GM19238 (cell line): ENCODE data around the gene NLRP9.

Experiments
- DNase-seq: peaks from one replicate; pipeline ENCODE4 v3.0.0; 2011; ENCODE audit warnings: low spot score; ENCODE audit not compliant: insufficient read length

NLRP9 gene

GRCh38 chr19:55674841-55675660, 63.2 kb downstream of the NLRP9 start, which contains the start of gene EPN1:
TSS of gene EPN1 (plus strand) at chr19:55675226. CDS start at chr19:55678628, 3,402 bp downstream.
- peak; percentile 99 for DNase-seq

DNA sequence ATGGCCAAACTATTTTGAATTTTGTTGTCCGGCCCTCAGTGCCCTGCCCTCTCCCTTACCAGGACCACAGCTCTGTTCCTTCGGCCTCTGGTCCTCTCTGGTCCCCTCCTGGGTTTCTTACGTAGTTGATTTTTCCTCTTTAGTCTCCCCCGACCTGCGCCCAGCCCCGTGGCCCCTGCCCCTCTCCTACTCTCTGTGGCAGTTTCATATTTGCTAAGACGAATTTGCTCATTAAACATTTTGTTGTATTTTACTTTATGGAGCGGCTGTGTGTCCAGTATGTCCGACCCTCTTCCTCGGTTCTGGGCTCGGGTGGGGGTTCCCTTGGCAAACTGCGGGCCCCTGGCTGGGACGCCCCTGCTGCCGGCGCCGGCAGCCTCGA, 63.8 kb downstream of the NLRP9 start:
- no peak for DNase-seq

DNA sequence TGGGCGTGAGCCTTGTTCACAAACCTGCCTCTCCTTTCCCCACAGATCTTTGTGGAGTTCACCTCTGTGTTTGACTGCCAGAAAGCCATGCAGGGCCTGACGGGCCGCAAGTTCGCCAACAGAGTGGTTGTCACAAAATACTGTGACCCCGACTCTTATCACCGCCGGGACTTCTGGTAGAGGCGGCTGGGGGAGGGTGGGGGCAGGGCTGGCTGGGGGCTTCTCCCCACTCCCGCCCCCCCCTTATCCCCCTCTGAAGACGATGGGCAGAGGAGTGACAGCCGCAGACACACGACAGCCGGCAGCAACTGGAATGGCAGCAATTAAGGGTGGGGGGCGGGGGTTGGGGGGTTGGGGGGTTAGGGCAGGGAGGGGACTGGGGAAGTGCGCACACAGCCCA, 64.3 kb downstream of the NLRP9 start:
- no peak for DNase-seq

GRCh38 chr19:55673465-55673864, 64.7 kb downstream of the NLRP9 start:
- no peak for DNase-seq

DNA sequence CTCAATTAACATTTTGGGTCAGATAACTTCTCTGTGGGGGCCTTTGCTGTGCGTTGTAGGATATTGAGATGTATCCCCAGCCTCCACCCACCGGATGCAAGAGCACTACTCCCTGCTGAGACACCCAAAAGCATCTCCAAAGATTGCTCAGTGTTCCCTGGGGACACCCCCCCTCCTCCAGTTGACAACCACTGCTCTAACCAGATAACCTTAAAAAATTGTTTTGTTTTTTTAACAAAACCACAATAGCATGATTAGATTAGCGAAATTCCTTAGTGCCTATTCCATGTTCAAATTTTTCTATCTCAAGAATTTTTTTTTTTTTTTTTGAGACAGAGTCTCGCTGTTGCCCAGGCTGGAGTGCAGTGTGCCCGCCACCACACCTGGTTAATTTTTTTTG, 65.8 kb downstream of the NLRP9 start:
- DNase-seq = no peak

- no peak for DNase-seq
These were observed 67.2 kb downstream of the NLRP9 start for GRCh38 chr19:55671054-55671378.

DNA sequence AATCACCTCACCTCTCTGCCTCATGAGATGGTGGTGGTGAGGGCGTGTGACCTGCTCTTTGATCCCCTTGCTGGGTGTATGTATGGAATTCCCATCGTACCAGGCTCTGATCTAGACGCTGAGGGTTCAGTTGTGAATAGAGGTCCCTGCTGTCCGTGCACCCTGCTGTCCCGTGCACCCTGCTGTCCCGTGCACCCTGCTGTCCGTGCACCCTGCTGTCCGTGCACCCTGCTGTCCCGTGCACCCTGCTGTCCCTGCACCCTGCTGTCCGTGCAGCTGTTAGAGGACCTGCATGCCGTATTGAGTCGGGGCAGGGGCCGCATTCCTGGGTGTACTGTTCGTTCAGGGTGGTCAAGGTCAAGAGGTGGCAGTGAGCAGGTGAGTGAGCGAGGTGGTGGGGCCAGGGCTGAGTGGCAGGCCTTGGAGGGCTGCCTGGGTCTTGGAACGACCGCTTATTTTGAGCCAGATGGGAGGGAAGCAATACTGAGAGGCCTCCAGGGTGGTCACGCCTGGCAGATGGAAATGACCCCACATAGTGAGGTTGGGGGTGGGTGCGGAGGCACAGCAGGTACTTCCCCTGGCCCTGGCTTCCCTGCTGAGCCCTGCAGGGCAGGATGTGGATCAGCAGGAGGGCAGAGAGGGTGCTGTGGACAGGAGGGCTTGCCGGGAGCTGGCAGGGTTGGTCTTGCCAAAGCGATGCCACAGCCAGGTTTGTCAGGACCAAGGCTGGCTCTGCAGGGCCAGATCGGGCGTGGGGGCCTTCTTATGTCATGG, 67.7 kb downstream of the NLRP9 start:
- no peak for DNase-seq

DNA sequence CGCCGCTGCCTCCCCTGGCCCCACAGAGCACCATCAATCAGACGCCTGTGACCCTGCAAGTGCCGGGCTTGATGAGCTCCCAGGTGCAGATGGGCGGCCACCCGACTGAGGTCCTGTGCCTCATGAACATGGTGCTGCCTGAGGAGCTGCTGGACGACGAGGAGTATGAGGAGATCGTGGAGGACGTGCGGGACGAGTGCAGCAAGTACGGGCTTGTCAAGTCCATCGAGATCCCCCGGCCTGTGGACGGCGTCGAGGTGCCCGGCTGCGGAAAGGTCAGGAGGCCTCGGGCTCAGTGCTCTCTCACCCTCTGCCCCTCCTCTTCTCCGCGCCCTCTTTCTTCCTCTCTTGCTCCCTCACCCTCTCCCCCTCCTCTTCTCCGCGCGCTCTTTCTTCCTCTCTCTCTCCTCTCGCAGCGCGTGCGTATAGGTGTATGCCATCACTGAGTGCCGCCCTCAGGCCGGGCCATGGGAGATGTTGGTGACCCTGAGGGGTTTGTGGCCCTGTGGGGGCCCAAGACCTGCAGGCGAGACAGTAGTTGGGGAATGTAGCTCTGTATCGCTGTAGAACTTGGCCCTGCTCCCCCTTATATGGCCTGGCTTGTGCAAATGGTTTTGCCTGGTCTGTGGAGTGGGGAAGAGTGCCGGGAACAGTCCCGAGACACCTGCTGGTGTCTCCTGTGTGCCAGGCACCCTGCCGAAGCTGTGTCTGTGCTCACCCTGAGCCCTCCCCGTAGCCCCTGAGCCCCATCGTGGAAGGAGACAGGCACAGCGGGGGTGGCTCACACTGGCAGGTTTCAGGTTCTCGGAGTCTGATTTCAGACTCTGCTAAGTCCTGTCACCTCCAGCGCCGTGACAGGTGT, 68.6 kb downstream of the NLRP9 start:
- no peak for DNase-seq

- DNase-seq = no peak
These were observed 69.4 kb downstream of the NLRP9 start for GRCh38 chr19:55668603-55669348.

GRCh38 chr19:55667958-55668357, 70.2 kb downstream of the NLRP9 start:
- no peak for DNase-seq

GRCh38 chr19:55667511-55667910, 70.7 kb downstream of the NLRP9 start:
- DNase-seq = no peak

- DNase-seq = no peak
These were observed 71.2 kb downstream of the NLRP9 start for GRCh38 chr19:55667006-55667381.

- DNase-seq = no peak
These were observed 71.7 kb downstream of the NLRP9 start for GRCh38 chr19:55666343-55667005.

DNA sequence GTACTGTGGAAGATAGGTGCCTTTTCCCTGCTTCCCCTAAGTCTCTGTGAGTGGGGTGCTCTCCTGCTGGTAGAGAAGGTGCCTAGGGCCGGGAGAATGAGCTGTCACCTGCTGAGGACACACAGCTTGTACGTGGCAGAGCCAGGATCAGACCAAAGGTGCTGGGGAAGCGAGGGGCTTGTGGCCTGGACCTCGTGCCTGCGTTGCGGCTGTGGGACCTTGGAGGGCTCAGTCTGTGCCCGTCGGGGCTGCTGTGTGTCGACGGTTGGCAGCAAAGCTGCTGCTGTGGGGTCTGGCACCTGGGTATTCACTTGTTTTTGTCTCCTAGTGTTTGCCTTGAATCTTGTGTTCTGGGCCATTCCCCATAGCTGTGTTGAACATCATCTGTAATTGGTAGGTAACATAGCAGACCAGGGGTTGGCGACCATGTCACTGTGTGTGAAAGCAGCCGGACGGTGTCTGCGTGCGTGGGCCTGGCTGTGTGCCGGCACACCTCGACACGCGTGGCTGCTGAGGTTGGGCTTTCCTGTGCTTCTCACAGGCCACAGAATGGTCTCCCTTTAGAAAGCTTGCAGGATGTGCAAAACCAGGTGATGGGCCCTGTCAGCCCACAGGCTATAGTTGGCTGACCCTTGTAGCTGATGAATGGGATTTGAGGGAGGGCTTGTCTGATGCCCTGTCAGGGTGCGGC, 74.2 kb downstream of the NLRP9 start:
- DNase-seq = no peak

DNA sequence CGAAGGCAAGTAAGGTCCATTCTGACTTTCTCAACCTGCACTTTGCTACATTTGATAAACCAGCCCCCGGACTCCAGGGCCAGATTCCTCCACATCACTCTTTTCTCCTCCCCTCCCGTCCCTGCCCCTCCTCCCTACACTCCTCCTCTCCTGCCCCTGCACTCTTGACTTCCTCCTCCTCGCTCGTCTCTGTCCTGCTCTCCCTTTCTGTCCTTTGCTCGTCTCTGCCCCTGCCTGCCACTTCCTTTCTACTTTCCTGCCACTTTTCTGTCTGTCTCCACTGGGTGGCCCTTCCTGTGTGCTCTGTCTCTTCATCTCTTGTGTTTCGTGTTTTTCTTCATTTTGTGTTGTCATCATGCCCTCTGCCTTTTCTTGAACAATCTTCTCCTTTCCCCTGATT, 76.4 kb downstream of the NLRP9 start:
- no peak for DNase-seq

DNA sequence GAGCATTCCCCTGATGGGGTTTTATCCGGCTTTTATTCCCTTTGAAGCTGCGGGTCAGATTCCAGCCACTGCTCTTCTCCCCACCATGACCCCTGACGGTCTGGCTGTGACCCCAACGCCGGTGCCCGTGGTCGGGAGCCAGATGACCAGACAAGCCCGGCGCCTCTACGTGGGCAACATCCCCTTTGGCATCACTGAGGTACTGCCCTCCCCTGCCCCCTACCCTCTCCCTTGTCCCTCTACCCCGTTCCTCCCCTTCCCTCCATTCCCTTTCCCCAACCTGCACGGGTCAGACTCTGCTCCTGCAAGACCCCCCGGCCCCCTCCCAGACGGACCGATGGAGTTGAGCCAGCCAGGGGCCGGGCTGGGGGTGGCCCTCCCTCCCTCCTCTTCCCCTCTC, 77.2 kb downstream of the NLRP9 start:
- DNase-seq = no peak

DNA sequence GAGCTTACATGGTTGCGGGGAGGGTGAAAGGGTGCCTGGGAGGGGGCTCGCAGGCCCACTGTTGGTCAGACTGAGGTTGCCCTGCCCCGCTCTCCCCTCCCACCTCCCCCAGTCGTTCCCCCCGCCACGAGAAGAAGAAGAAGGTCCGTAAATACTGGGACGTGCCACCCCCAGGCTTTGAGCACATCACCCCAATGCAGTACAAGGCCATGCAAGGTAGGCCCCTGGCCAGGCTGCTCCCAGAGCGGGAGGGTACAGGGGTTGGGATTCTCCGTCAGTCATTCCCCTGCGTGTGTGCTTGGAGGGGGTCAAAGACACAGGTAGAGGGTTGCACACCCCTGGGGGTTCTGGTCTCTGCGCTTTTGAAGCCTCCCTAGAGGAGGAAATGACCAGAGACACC, 77.8 kb downstream of the NLRP9 start:
- no peak for DNase-seq

DNA sequence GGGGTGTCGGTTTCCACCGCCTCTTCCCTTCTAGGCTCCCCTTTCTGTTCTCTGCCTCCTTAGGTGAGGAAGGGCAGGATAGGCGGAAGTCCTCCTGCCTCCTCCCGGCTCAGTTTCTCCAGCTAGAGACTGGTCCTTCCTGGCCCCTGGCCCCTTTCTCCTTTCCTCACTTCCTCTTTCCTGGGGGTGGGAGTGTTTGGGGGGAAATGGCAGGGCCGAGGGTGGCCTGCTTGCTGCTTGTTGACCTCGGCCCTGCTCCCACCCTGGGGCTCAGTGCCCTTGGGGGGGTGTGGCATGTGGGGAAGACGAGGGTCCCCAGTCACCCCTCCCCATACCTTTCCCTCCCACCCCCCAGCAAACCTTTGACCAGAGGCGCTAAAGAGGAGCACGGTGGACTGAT, 78.4 kb downstream of the NLRP9 start:
- DNase-seq = no peak

DNA sequence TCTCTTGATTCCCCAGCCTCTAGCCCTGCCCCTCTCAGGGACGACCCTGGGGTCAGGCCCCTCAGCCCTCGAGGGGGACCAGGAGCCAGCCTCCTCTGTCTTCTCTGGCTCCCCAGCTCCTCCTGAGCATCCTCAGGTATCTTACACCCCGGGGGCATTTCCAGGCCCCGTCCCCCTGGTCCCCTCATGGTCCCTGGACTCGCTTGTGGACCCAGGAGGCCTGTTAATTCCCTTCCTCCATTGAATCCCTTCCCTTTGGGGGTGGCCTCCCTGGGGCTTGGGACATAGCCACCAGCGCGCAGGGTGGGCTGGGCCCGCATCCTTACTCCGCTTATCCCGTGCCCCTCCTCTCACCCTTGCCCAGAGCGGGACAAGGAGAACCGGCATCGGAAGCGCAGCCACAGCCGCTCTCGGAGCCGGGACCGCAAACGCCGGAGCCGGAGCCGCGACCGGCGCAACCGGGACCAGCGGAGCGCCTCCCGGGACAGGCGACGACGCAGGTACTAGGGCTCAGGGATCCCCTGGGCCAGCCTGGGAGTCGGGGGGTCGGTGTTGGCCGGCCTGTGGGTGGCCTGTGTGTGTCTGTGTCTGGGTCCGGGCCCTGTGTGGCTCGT, 79.2 kb downstream of the NLRP9 start:
- DNase-seq = no peak
